GM15510 (cell line): ENCODE results near the gene RHBDF2.

Experiments used
- POLR2A ChIP-seq: IDR thresholded peaks from 3 replicates; pipeline ENCODE4 v1.6.1; 2011; ENCODE audit warnings: borderline replicate concordance; ENCODE audit not compliant: insufficient read length; ENCODE audit errors: extremely low read depth

The RHBDF2 gene

DNA sequence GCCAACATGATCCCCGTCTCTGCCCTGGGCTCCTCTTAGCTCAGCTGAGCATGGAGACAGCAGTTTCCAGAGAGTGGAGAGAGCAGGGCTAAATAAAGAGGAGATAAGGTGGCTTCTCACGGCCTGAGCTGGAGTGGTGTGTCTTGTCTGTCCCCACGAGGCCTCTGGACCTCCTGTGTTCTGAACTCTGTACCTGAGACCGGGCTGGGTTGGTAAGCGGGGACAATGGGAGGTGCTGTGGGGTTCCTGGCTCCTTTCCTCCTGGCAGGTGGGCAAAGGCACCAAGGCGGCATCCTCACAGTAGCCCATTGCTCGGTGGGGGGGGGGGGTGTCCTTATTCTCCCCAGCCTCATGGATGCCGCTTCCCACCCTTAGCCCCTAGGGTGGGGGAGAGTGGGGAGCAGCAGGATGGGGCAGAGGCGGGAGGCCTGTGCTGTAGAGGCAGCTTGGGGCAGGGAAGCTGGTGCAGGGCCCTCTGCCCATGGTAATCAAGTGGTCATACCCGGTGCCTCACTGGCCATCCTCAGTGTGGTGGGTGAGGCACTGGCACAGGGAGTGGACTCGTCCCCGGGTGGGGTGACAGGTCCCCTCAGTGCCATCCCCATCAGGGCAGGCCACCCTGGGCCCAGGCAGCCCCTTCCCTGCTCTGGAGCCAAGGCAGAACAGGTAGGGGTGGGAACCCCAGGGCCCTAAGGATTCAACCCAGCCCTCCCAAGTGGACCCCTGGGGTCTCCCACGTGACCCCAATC is 31.1 kb downstream of the RHBDF2 start:
- no peak for TF ChIP-seq POLR2A

DNA sequence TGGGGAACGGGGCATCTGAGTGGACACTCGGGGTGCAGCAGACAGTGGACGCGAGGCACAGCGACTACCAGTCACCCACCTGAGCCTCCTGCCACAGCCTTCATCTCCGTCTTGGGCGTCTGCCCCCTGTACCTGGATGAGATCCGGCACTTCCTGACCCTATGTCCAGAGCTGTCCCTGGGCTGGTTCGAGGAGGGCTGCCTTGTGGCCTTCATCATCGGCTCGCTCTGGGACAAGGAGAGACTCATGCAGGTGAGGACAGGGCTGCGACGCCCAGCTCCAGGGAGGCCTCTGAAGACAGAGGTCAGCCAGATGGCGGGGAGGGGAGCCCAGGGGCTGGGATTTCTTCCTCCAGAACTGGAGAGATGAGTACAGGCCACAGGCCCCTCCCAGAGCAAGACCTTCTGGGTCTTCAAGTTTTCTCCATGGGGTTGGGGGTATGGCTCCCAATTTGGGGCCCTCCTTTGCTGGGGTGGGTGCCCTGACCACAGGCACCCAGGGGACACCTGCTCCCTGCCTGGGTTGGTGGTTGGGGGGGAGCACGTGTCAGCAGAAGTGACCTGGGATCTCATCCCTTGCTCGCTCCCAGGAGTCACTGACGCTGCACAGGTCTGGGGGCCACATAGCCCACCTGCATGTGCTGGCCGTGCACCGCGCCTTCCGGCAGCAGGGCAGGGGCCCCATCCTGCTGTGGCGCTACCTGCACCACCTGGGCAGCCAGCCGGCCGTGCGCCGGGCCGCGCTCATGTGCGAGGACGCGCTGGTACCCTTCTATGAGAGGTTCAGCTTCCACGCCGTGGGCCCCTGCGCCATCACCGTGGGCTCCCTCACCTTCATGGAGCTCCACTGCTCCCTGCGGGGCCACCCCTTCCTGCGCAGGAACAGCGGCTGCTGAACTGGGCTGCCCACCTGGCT is 31.9 kb downstream of the RHBDF2 start:
- TF ChIP-seq POLR2A: no peak

- TF ChIP-seq POLR2A: no peak
Measured at GRCh38 chr17:76468634-76469010, 32.6 kb downstream of the RHBDF2 start.

- no peak for TF ChIP-seq POLR2A
Measured at GRCh38 chr17:76467809-76468633, 33.2 kb downstream of the RHBDF2 start.

DNA sequence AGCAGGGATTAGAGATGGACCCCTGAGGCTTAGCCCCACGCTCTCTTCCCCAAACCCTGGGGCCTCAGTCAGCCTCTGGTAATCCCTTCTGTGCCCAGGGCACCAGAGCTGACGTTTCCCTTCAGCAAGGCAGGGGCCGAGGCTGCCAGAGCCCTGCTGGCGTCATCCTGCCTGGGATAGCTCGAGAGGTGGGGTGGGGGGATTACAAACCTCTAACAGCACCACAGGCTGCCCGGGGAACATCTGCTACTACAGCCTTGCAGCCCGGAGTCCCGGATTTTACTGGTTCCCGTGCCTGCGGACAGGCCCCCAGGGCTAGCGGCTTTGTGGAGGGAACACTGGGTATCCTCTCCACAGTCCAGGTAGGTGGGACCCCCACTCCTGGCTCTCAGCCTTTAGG is 33.9 kb downstream of the RHBDF2 start, which contains the start of gene AANAT:
Gene AANAT (plus strand): TSS at position 238 of the 400 bp plus-strand sequence. CDS start 1,144 bp downstream, outside the sequence.
- no peak for TF ChIP-seq POLR2A

DNA sequence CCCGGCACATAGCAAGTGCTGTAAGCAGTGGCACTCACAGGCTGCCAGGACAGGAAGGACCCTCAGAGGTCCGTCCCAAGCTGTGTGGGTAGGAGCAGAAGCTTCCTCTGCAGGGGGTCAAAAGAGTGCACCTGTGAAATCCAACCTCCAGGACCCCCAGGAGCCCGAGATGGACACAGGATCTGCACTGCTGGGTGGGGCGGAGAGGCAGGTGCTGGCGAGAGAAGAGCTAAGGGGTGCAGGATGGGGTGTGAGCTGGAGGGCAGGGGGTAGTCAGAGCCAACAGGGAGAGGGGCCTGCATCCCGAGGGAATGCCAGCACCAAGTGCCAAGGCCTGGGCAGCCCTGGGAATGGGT is 34.5 kb downstream of the RHBDF2 start:
- TF ChIP-seq POLR2A: no peak

DNA sequence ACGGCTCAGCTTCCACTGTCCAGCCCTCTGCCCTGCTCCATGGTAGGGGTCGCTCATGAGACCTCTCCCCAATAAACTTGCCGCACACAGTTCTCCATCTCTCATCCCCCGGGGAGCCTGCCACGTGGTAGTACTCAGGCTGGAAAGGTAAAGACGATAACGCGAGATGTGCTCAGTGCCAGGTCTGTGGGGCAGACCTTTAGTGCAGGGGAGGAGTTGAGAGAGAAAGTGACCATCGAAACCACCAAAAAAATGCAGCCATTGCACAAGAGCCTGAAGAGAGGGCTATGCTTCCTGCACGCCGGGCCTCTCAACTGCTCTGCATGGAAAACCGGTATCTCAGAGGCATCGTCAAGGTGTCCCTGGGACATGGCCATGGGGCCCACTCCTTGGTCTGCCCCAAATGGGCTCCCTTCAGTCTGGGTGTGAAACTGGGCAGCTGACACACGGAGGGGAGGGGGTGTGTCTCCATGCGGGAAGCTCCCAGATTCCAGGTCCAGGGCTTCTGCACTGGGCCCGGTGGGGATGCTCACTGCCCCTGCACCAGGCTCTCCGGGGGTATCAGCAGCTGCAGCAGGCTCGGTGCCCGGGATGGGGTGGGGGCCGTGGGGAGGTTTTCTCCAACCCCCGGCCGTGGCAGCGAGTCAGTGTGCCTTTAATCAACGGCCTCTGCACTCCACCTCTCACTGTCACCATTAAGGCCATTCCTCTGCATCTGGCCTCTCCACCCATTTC is 38.5 kb downstream of the RHBDF2 start:
- no peak for TF ChIP-seq POLR2A

DNA sequence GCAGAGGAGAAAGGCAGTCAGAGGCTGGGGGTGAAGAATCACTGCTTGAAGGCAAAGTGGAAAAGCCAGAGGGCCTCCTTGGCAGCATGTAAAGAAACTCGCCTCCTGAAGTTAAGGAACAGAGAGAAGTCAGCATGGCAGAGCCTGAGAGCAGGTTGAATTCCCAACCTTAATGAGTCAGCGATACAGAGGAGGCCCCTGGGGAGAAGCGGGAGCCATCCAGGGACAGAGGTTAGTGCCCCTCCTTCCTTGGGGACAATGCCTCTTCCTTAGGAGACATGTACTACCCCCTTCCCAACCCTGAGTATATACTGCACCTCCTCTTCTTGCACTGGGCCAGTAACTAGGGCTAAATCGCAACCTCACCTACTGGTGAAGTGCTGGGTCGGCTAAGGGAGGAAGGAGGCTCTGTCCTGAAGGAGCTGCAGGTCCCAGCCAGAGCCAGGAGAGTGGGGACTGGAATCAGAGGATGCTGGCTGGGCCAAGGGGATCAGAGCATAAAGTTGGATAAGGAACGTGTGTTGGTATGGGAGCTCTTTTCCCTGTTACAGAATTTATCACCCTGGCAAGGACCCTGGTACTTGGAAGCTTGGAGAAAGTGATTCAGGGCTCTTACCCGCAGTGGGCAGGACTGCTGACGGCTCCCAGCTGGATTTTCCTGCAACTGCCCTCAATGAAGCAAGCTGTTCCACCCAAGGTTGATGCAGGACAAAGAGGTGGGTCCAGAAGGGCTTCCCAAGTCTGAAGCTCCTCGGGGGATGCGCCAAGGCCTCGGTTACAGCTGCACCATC is 39.3 kb downstream of the RHBDF2 start:
- TF ChIP-seq POLR2A: no peak

DNA sequence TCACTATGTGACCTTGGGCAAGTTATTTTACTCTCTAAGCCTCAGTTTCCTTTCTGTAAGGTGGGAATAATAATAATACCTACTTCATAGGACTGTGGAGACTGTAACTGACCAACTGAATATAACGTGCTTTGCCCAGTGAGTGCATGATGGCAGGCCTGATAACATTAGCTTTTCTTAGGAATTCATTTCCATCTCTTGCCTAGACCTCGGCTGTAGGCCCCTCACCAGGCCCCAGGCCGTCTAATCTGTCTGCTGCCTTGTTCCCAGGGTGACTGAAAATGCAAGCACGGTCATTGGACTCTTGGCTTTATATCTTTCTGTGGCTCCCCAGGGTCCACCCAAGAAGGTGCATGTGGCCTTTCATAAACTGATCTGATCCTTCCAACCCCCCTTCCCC is 41.5 kb downstream of the RHBDF2 start:
- no peak for TF ChIP-seq POLR2A

DNA sequence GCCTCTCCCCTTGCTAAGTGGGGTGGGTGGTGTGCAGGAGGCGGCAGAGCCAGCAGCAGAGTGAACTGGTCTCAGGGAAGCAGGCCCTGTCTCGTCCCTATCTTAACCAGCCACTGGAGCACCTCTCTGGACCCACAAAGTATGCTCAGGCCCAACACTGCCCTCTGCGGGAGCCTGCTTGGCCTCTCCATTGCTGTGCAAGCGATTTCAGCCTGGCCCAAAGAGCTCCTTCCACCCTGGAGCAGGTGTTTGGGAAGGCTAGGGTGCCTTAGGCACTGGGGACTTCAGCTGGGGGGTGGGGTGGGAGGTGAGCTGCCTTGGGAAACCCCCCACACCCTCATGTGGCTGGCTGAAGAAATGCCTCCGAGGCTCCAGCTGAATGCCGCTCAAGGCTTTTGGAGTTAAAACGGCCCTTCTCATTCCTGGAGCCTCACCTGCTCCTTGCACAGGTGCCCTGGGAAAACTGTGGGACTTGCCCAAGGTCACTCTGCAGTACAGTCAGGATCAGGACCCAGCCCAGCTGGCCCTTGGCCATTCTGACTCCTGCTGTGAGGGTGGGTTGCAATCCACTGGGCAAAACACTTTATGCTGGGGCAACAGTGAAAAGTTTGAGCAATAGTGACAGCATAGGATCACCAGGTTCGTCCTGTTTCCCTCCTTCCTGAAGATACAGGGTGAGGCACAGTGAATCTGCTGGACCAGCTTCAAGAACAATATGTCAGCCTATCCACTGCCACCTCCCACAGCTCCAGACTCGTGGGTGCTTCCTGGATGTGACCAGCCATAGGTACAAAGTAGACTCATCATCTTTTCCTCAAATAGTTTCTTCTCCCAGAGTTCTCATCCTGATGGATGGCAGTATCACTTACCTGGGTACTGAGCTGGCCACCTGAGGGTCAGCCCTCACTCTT is 42.4 kb downstream of the RHBDF2 start:
- TF ChIP-seq POLR2A: no peak

GRCh38 chr17:76453431-76453743 is 47.8 kb downstream of the RHBDF2 start:
- TF ChIP-seq POLR2A: no peak

DNA sequence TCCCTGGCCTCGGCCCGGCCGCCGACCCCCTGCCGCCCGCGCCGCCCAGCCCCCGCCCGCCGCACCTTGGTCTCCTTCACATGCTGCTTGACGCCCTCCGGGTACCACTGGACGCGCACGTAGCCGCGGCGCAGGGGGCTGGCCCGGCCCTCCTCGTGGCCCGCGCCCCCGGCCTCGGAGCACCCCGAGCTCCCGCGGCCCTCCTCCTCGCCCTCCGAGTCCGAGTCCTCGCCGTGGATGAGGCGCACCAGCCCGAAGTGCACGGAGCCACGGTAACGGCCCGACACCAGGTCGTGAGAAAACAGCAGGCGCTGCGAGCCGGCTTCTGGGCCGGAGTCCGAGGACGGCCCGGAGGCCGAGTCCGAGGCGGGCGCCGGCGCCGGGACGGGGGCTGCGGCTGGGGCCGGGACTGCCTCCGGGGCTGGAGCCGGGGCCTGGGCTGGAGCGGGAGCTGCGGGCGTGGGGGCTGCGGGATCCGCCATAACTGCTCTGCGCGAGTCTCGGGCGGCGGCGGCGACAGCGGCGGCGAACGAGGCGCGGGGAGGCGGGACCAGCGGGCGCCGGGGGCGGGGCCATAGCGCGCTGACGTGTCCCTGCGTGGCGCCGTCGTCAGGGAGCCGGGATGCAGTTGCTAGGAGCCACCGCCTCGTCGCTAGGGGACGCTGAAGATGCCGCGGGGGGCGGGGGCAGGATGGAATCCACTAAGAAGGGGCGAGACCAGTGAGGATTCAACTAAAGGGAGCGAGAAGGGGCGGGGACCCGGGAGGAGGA is 48.4 kb downstream of the RHBDF2 start, which contains the start of gene UBE2O:
Gene UBE2O (minus strand): TSS at position 493 of the 771 bp plus-strand sequence. CDS start 11 bp downstream, at position 482.
- peak; percentile 87 for TF ChIP-seq POLR2A
